ENCODE measurements around the gene PDK2.

Gene PDK2

GRCh38 chr17:50135316-50136095 is 40.4 kb downstream of the PDK2 start:
- DNase-seq (ENCODE audit: low read depth), result no peak

GRCh38 chr17:50136096-50136687 is 41.0 kb downstream of the PDK2 start:
- no peak for DNase-seq (ENCODE audit: low read depth)

GRCh38 chr17:50137042-50137441 is 41.9 kb downstream of the PDK2 start:
- no peak for DNase-seq (ENCODE audit: low read depth)

- no peak for DNase-seq (ENCODE audit: low read depth)
These were observed 44.1 kb downstream of the PDK2 start for GRCh38 chr17:50139185-50139783.

GRCh38 chr17:50139950-50140885 is 45.1 kb downstream of the PDK2 start:
- DNase-seq (ENCODE audit: low read depth), result peak; percentile 62

GRCh38 chr17:50141026-50141744 is 46.0 kb downstream of the PDK2 start:
- DNase-seq (ENCODE audit: low read depth), result no peak

GRCh38 chr17:50141745-50142110 is 46.6 kb downstream of the PDK2 start:
- no peak for DNase-seq (ENCODE audit: low read depth)

GRCh38 chr17:50143461-50144176 is 48.5 kb downstream of the PDK2 start:
- no peak for DNase-seq (ENCODE audit: low read depth)

GRCh38 chr17:50144355-50144754 is 49.2 kb downstream of the PDK2 start:
- DNase-seq (ENCODE audit: low read depth), result no peak

- DNase-seq (ENCODE audit: low read depth), result no peak
These were observed 49.8 kb downstream of the PDK2 start for GRCh38 chr17:50144845-50145531.

GRCh38 chr17:50145532-50146229 is 50.5 kb downstream of the PDK2 start:
- DNase-seq (ENCODE audit: low read depth), result no peak

GRCh38 chr17:50146230-50146926 is 51.2 kb downstream of the PDK2 start:
- DNase-seq (ENCODE audit: low read depth), result no peak

- DNase-seq (ENCODE audit: low read depth), result no peak
These were observed 51.9 kb downstream of the PDK2 start for GRCh38 chr17:50146927-50147665.

- no peak for DNase-seq (ENCODE audit: low read depth)
These were observed 52.7 kb downstream of the PDK2 start for GRCh38 chr17:50147841-50148225.

GRCh38 chr17:50148226-50149090 is 53.3 kb downstream of the PDK2 start:
- peak; percentile 82 for DNase-seq (ENCODE audit: low read depth)

- no peak for DNase-seq (ENCODE audit: low read depth)
These were observed 53.9 kb downstream of the PDK2 start for GRCh38 chr17:50149091-50149416.
